HG02938 (cell line): ENCODE data around the gene OLIG2.

Source experiments
- ATAC-seq: cut with Tn5 transposase; IDR thresholded peaks from one replicate; pipeline ENCODE4 v1.9.1; 2021; ENCODE audit warnings: mild to moderate bottlenecking, moderate library complexity; ENCODE audit not compliant: unreplicated experiment

Gene OLIG2

DNA sequence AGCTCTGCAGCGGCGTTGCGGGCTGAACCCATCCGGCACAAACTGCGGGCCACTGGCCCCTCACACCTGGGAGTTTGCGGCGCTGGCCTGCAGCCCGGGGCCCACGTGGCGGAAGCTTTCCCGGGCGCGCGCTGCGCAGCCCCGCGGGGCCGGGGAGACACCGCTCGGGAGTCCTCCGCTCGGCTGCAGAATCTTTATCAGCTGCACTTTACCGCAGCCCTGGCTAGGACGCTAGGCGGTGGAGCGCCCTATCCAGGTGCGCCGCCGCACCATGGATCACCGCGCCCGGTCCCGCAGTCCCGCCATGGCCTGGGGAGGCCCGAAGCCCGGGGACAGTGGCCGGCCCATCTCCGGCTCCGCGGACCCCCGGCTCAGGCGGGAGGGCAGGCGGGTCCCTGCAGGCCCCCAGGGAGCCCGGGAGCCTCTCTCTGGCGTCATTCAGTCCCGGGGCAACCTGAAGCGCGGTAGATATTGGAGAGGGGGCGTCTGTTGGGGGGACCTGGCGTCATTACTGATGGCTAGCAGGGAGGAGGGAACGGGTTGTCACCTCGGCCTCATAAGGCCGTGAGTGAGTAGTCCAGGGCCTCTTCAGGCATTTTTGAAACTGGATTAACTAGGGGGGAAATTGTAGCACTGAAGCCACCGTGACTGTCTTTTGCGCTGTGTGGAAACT is 5.7 kb upstream of the OLIG2 start:
- no peak for ATAC-seq

DNA sequence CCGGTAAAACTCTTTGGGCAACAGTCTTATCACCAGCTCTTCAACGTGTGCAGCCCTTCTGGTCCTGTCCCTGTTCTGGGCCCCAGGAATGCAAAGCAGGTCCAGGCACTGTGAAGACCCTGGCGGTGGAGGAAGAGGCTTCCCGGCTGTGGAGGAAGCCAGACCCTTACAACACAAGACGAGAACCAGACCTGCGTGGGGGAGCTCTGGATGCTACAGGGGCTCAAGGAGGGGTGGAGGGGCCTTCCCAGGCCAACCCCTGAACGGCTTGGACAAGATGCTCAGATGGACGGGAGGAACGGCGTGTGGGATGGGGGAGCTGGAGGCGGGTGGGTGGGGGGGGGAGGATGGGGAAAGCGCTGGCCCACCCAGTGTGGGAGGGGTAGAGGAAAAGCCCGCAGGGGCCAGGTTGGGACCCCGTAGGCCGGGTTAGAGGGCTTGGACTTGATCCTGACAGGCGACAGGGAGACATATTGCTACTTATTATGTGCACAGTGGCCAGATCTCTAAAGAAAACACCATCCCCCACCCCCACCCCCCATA is 5.1 kb upstream of the OLIG2 start:
- ATAC-seq = no peak

DNA sequence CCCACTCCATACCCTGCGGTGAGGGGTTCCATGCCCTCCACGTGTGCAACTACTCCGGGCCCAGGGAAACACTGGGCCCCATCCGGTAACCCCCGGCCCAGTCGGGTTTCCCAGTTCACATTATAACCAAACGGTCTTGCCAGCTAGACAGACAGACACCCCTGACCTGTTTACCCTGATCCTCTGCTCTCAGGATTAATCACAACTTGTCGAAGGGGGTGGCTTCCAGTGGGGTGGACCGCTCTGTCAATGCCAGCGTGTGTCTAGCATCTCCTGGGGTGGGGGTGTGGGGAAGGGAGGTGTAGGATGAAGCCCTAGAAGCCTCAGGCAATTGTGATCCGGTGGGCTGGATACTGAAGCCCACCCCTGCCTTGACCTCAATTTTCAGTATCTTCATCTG is 4.6 kb upstream of the OLIG2 start:
- ATAC-seq = no peak

DNA sequence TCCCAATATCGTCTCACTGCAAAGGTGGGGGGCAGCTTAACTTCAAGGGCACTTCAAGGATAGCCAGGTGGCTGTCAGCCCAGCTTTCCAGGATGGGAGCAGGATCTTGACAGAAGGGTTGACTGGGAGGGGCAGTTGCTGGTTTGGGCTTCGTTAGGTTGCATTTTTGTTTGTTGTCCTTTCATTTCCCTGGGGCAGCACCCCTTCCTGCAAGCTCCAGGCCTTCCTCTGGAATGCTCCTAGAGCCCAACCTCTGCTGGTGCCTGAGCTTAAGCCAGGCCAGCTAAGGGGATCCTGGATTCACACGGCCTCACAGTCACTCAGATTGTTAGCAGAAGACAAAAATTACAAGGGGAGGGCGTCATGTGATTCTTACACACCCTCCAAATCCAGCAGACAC is 4.1 kb upstream of the OLIG2 start:
- ATAC-seq = no peak

DNA sequence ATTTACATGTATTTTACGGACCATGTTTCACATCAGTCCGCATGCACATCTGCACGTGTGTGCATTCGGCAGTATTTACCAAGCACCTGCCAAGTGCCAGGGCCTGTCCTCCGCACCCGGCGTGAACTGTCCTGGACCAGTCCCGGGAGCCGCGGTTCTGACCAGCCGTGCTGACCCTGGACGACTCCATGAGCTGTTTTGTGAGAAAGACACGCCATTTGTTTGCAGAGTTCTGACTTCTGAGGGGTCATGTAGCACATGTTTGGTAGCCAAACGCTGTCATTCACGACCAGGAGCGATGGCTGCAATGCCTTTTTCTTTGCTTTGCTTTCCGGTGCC is 3.3 kb upstream of the OLIG2 start:
- ATAC-seq = no peak

DNA sequence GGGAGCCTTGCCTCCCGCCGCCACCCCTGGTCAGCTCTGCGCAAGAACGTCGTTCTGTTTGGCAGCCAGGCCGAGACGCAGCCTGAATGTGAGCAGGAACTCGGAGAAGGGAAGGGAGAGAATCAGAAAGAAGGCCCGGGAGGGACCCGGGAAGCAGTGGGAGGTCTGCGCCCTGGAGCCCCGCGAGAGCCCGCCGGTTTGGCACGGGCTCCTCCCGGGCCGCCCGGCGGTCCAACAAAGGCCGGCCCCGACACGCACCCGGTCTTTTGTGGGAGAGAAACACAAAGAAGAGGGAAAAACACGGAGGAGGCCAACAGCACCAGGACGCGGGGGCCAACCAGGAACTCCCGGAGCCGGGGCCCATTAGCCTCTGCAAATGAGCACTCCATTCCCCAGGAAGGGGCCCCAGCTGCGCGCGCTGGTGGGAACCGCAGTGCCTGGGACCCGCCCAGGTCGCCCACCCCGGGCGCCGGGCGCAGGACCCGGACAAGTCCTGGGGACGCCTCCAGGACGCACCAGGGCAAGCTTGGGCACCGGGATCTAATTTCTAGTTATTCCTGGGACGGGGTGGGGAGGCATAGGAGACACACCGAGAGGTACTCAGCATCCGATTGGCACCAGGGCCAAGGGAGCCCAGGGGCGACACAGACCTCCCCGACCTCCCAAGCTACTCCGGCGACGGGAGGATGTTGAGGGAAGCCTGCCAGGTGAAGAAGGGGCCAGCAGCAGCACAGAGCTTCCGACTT is 2.7 kb upstream of the OLIG2 start:
- no peak for ATAC-seq

GRCh38 chr21:33023574-33024200 is 2.0 kb upstream of the OLIG2 start:
- no peak for ATAC-seq

DNA sequence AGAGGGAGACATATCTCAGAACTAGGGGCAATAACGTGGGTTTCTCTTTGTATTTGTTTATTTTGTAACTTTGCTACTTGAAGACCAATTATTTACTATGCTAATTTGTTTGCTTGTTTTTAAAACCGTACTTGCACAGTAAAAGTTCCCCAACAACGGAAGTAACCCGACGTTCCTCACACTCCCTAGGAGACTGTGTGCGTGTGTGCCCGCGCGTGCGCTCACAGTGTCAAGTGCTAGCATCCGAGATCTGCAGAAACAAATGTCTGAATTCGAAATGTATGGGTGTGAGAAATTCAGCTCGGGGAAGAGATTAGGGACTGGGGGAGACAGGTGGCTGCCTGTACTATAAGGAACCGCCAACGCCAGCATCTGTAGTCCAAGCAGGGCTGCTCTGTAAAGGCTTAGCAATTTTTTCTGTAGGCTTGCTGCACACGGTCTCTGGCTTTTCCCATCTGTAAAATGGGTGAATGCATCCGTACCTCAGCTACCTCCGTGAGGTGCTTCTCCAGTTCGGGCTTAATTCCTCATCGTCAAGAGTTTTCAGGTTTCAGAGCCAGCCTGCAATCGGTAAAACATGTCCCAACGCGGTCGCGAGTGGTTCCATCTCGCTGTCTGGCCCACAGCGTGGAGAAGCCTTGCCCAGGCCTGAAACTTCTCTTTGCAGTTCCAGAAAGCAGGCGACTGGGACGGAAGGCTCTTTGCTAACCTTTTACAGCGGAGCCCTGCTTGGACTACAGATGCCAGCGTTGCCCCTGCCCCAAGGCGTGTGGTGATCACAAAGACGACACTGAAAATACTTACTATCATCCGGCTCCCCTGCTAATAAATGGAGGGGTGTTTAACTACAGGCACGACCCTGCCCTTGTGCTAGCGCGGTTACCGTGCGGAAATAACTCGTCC is 1.3 kb upstream of the OLIG2 start:
- ATAC-seq = no peak

GRCh38 chr21:33025106-33025488 is 638 bp upstream of the OLIG2 start:
- ATAC-seq = no peak

DNA sequence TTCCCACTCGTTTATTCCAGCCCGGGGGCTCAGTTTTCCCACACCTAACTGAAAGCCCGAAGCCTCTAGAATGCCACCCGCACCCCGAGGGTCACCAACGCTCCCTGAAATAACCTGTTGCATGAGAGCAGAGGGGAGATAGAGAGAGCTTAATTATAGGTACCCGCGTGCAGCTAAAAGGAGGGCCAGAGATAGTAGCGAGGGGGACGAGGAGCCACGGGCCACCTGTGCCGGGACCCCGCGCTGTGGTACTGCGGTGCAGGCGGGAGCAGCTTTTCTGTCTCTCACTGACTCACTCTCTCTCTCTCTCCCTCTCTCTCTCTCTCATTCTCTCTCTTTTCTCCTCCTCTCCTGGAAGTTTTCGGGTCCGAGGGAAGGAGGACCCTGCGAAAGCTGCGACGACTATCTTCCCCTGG is 716 bp downstream of the OLIG2 start:
- ATAC-seq = no peak

- no peak for ATAC-seq
Observed at GRCh38 chr21:33026878-33027400, 1.2 kb downstream of the OLIG2 start.

- ATAC-seq = no peak
Observed at GRCh38 chr21:33027401-33028286, 1.9 kb downstream of the OLIG2 start.

- no peak for ATAC-seq
Observed at GRCh38 chr21:33028287-33028670, 2.5 kb downstream of the OLIG2 start.

- no peak for ATAC-seq
Observed at GRCh38 chr21:33028773-33029384, 3.1 kb downstream of the OLIG2 start.

DNA sequence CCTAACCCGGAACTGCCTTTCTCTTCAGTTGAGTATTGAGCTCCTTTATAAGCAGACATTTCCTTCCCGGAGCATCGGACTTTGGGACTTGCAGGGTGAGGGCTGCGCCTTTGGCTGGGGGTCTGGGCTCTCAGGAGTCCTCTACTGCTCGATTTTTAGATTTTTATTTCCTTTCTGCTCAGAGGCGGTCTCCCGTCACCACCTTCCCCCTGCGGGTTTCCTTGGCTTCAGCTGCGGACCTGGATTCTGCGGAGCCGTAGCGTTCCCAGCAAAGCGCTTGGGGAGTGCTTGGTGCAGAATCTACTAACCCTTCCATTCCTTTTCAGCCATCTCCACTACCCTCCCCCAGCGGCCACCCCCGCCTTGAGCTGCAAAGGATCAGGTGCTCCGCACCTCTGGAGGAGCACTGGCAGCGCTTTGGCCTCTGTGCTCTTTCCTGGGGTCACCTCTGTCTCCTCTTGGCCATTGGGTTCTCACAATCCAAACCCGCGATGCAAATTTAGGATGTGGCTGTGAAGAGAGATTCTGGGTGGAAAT is 3.7 kb downstream of the OLIG2 start:
- no peak for ATAC-seq

DNA sequence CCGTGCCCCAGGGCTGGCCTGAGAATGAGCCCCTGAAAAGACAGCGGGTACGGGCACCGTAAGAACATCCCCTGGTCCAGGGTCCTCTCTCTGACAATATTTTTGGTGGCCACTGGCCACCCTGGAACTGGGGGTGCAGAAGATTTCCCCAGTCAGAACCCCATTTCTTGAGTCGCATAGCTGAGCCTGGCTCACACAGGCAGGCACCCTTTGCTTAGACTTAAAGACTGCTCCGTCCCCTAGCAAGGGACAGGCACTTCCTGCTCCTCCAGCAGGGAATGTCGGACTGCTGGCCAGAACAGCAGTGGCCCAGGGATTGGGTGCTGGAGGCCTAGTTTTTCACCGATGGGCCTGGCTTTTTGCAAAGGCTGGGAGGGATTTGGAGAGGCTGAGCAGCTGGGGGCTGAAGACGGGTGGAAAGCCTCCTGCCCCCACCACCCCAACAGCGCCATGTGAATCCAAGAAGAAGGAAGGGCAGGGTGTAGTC is 4.3 kb downstream of the OLIG2 start:
- ATAC-seq = no peak

DNA sequence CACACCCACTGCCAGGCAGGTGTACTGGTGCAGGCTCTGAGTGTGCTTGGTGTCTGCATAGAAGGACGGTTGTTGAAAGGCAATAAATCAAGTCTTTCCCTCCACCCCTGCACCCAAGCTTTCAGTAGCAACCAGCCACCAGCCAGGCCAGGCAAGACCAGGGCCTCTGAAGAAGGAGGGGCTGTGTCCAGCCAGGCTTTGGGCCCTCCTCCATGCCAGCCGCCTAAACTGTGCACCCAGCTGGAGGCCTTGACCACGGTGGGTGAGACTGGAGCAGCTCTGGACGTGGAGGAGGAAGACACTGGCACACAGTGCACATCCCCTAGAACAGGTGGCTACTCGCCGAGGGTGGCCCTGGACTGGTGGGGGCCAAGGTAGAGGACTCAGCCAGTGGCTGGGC is 4.9 kb downstream of the OLIG2 start:
- ATAC-seq = no peak

GRCh38 chr21:33031152-33031911 is 5.6 kb downstream of the OLIG2 start:
- ATAC-seq = no peak
